ENCODE results near the gene RTEL1.
"Not testable (repeated sequence)": the region's sequence is repeated elsewhere in the genome, so short reads cannot be mapped to it uniquely, and the experiment has no call there.

Gene RTEL1

DNA sequence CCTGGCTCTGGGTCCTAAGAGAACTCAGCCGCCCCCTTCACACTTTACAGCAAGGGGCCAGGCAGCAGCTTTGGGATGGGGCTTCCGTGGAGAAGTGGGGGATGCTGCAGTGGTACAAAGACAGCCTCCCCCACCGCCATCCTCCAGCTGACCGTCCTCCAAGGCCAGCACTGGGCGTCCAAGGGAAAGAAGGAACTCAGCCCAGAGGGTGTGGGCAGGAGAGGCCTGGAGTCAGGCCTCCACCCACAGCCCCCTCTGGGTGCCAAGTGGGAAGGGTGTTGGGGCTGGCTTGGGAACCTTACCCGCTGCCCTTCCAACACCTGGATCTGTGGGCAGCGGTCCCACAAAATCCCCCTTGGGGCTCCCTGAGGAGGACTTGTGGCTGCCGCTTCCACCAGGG is 18.0 kb upstream of the RTEL1 start:
- TF ChIP-seq CTCF (IDR thresholded peaks at IDR 0.05) (no peak), ZFX (IDR thresholded peaks at IDR 0.05; ENCODE audit: borderline replicate concordance) (no peak)
- H3K27ac ChIP-seq = no peak overlapping the region

DNA sequence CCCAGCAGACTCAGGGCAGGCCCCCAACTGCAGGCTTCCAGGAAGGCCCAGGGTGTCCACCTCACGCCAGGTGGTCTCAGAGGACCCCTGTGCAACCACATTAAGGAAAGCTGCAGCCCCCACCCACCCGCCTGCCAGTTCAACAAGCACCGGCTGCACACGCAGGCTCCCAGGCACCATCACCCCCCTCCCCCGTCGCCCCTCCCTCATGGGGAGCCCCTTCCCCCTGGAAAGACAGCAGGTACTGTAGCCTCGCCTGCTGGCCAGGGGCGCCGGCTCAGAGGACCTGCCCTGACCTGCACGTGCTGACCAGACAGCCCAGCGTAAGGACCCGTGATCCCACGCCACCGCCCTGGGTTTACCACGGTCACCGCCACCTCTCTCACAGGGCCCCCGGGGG is 17.4 kb upstream of the RTEL1 start:
- H3K27ac ChIP-seq = not testable (repeated sequence)

GRCh38 chr20:63641146-63641791 is 16.8 kb upstream of the RTEL1 start:
- peak overlapping the region; percentile 48; the same call in 1 of the 2 replicates for H3K27ac ChIP-seq
- TF ChIP-seq CTCF (IDR thresholded peaks at IDR 0.05) (no peak), ZFX (IDR thresholded peaks at IDR 0.05; ENCODE audit: borderline replicate concordance) (no peak)

- TF ChIP-seq ZFX (IDR thresholded peaks at IDR 0.05; ENCODE audit: borderline replicate concordance) (no peak), CTCF (IDR thresholded peaks at IDR 0.05) (peak; percentile 46)
- peak overlapping the region; percentile 92 for H3K27ac ChIP-seq
Observed at GRCh38 chr20:63641792-63642523, 16.2 kb upstream of the RTEL1 start.

GRCh38 chr20:63642527-63643247 is 15.4 kb upstream of the RTEL1 start:
- peak overlapping the region; percentile 92 for H3K27ac ChIP-seq
- TF ChIP-seq ZFX (IDR thresholded peaks at IDR 0.05; ENCODE audit: borderline replicate concordance) = no peak
- no peak for TF ChIP-seq CTCF (IDR thresholded peaks at IDR 0.05)

- H3K27ac ChIP-seq = peak overlapping the region; percentile 92
- TF ChIP-seq ZFX (IDR thresholded peaks at IDR 0.05; ENCODE audit: borderline replicate concordance) = no peak
- TF ChIP-seq CTCF (IDR thresholded peaks at IDR 0.05) = no peak
Observed at GRCh38 chr20:63643499-63643898, 14.6 kb upstream of the RTEL1 start.

GRCh38 chr20:63643946-63644345 is 14.2 kb upstream of the RTEL1 start:
- TF ChIP-seq CTCF (IDR thresholded peaks at IDR 0.05) (no peak), ZFX (IDR thresholded peaks at IDR 0.05; ENCODE audit: borderline replicate concordance) (no peak)
- H3K27ac ChIP-seq = peak overlapping the region; percentile 92; the same call in 1 of the 2 replicates

Measured in 22Rv1 (cell line).